Urinary bladder (tissue), 4 donors: ENCODE measurements around the gene REN. TPM values are rescaled to one million over a fixed set of nuclear protein-coding genes. Genes with fewer than 3 reads are reported as not detected.

Experiments
- DNase-seq: peaks from one replicate; pipeline ENCODE4 v3.0.0-alpha.2; 2015; ENCODE audit errors: extremely low spot score
- H3K27ac ChIP-seq: one replicate; pipeline ENCODE4 v1.5.1; 2013; ENCODE audit warnings: low read depth, mild to moderate bottlenecking, moderate library complexity
- H3K36me3 ChIP-seq: one replicate; pipeline ENCODE4 v1.6.1; 2013; ENCODE audit warnings: mild to moderate bottlenecking, moderate library complexity; ENCODE audit not compliant: insufficient read depth
- H3K4me1 ChIP-seq: one replicate; pipeline ENCODE4 v1.6.1; 2013; ENCODE audit warnings: mild to moderate bottlenecking, moderate library complexity; ENCODE audit not compliant: insufficient read depth
- H3K4me3 ChIP-seq: one replicate; pipeline ENCODE4 v1.5.1; 2013; ENCODE audit warnings: low read depth, low read length
- WGBS: extraction: QIAGEN DNeasy Blood & Tissue Kit; methylation state at CpG from one replicate; pipeline ENCODE4 v1.1.7; 2013; 5-methylcytosine and 5-hydroxymethylcytosine counted together
- polyA plus RNA-seq: library from polyadenylated mRNA; stranded (reverse); fragments of 200-250 nt; gene quantifications from one replicate; pipeline ENCODE4 v1.2.3, GENCODE V29; 2013
- total RNA-seq: library from RNA; depleted of rRNA; stranded (reverse); fragments of >200 nt; gene quantifications from one replicate; pipeline ENCODE4 v1.2.3, GENCODE V29; 2014
- donor health status: healthy with polysubstance abuse.
- donor health status: healthy.

REN gene
- total RNA-seq = 0.26 TPM
- polyA plus RNA-seq = 0.41 TPM

GRCh38 chr1:204166219-204166618 is at the start of gene REN:
Gene REN (minus strand): TSS chr1:204166337. CDS start chr1:204166293, 44 bp downstream.
- 47% methylated on average over 5 of the region's 5 CpGs for WGBS
- no peaks in the 10 kb centered on the region for H3K36me3 ChIP-seq
- DNase-seq = no peak
- H3K4me1 ChIP-seq = no peaks in the 10 kb centered on the region
- no peak within 1 kb of the TSS for H3K27ac ChIP-seq
- H3K4me3 ChIP-seq = no peak within 1 kb of the TSS

- Histone ChIP-seq H3K4me3 (no peak within 1 kb of the TSS), H3K4me1 (no peaks in the 10 kb centered on the region)
- WGBS = 13% methylated on average over 41 of the region's 41 CpGs
These were observed 47.8 kb upstream of the REN start, which contains the start of gene GOLT1A for GRCh38 chr1:204213668-204214662. Gene GOLT1A (minus strand): TSS chr1:204213988. CDS start chr1:204213906, 82 bp downstream.

GRCh38 chr1:204212715-204213114 is 46.6 kb upstream of the REN start:
- H3K36me3 ChIP-seq = no peaks in the 10 kb centered on the region
- DNase-seq = no peak
- H3K4me3 ChIP-seq = no peak overlapping the region
- H3K4me1 ChIP-seq = no peaks in the 10 kb centered on the region
- no peak overlapping the region for H3K27ac ChIP-seq
- 91% methylated on average over 3 of the region's 3 CpGs for WGBS

More at GRCh38 chr1:204213668-204214662, 47.8 kb upstream of the REN start, which contains the start of gene GOLT1A:
- H3K36me3 ChIP-seq = no peaks in the 10 kb centered on the region
- DNase-seq = peak; percentile 48
- H3K27ac ChIP-seq = no peak within 1 kb of the TSS

- H3K36me3 ChIP-seq = no peaks in the 10 kb centered on the region
- WGBS = 77% methylated on average over 7 of the region's 7 CpGs
- H3K4me1 ChIP-seq = no peaks in the 10 kb centered on the region
- no peak overlapping the region for H3K27ac ChIP-seq
- no peak for DNase-seq
- no peak overlapping the region for H3K4me3 ChIP-seq
These were observed 44.9 kb upstream of the REN start for GRCh38 chr1:204211046-204211445.

- no peak overlapping the region for H3K4me3 ChIP-seq
- H3K4me1 ChIP-seq = no peaks in the 10 kb centered on the region
- no peaks in the 10 kb centered on the region for H3K36me3 ChIP-seq
- no peak overlapping the region for H3K27ac ChIP-seq
- no peak for DNase-seq
- 17% methylated on average over 13 of the region's 13 CpGs for WGBS
These were observed 41.0 kb upstream of the REN start for GRCh38 chr1:204207136-204207616.

GRCh38 chr1:204206121-204206520 is 40.0 kb upstream of the REN start:
- no peaks in the 10 kb centered on the region for H3K36me3 ChIP-seq
- no peaks in the 10 kb centered on the region for H3K4me1 ChIP-seq
- DNase-seq = no peak
- 36% methylated on average over 2 of the region's 2 CpGs for WGBS
- no peak overlapping the region for H3K27ac ChIP-seq
- H3K4me3 ChIP-seq = no peak overlapping the region

GRCh38 chr1:204205486-204205885 is 39.3 kb upstream of the REN start:
- Histone ChIP-seq H3K4me3 (no peak overlapping the region), H3K36me3 (no peaks in the 10 kb centered on the region), H3K27ac (no peak overlapping the region), H3K4me1 (no peaks in the 10 kb centered on the region)
- DNase-seq = no peak

GRCh38 chr1:204204944-204205343 is 38.8 kb upstream of the REN start:
- H3K4me1 ChIP-seq = no peaks in the 10 kb centered on the region
- H3K4me3 ChIP-seq = no peak overlapping the region
- no peak overlapping the region for H3K27ac ChIP-seq
- WGBS = 93% methylated on average over 2 of the region's 2 CpGs
- no peak for DNase-seq
- H3K36me3 ChIP-seq = no peaks in the 10 kb centered on the region

GRCh38 chr1:204203206-204203767 is 37.1 kb upstream of the REN start:
- DNase-seq = no peak
- WGBS = 92% methylated on average over 5 of the region's 5 CpGs

GRCh38 chr1:204202481-204202880 is 36.3 kb upstream of the REN start:
- Histone ChIP-seq H3K36me3 (no peaks in the 10 kb centered on the region), H3K4me1 (no peaks in the 10 kb centered on the region), H3K4me3 (no peak overlapping the region), H3K27ac (no peak overlapping the region)
- WGBS = 79% methylated on average over 4 of the region's 4 CpGs
- no peak for DNase-seq

More at GRCh38 chr1:204203206-204203767, 37.1 kb upstream of the REN start:
- H3K36me3 ChIP-seq = no peaks in the 10 kb centered on the region
- no peak overlapping the region for H3K4me3 ChIP-seq
- H3K4me1 ChIP-seq = no peaks in the 10 kb centered on the region
- no peak overlapping the region for H3K27ac ChIP-seq

- Histone ChIP-seq H3K4me1 (no peaks in the 10 kb centered on the region), H3K4me3 (no peak overlapping the region), H3K36me3 (no peaks in the 10 kb centered on the region), H3K27ac (no peak overlapping the region)
- 72% methylated on average over 12 of the region's 12 CpGs for WGBS
- no peak for DNase-seq
These were observed 35.4 kb upstream of the REN start for GRCh38 chr1:204201348-204202040.

GRCh38 chr1:204199579-204199978 is 33.4 kb upstream of the REN start:
- H3K27ac ChIP-seq = no peak overlapping the region
- no peaks in the 10 kb centered on the region for H3K4me1 ChIP-seq
- no peak for DNase-seq
- WGBS = 85% methylated on average over 9 of the region's 9 CpGs
- no peak overlapping the region for H3K4me3 ChIP-seq
- no peaks in the 10 kb centered on the region for H3K36me3 ChIP-seq
